RWPE2 (cell line): ENCODE data around the gene ELF5.
A peak's percentile ranks its signal among the peaks of the same experiment; 100 is the strongest.

Source experiments
- ATAC-seq: fragments of 200-7000 bp; cut with Tn5 transposase; 3 replicates; pipeline ENCODE4 v1.9.1; 2021; ENCODE audit warnings: low read depth
- DNase-seq: peaks from one replicate; pipeline ENCODE4 v3.0.0-alpha.2; 2020; ENCODE audit warnings: low spot score
- H3K27ac ChIP-seq: fragments of 450-650 bp; 2 replicates; pipeline ENCODE4 v1.5.1; 2017; ENCODE audit warnings: mild to moderate bottlenecking; ENCODE audit not compliant: poor library complexity, severe bottlenecking
- H3K27me3 ChIP-seq: fragments of 250-450 bp; sonication (Bioruptor Pico); 2 replicates; pipeline ENCODE4 v1.5.1; 2021; ENCODE audit warnings: mild to moderate bottlenecking, moderate library complexity; ENCODE audit not compliant: insufficient read depth, poor library complexity, severe bottlenecking
- H3K36me3 ChIP-seq: fragments of 250-450 bp; sonication (Bioruptor Pico); 2 replicates; pipeline ENCODE4 v1.5.1; 2020; ENCODE audit warnings: low read depth, mild to moderate bottlenecking, moderate library complexity
- H3K4me1 ChIP-seq: fragments of 250-450 bp; sonication (Bioruptor Pico); 2 replicates; pipeline ENCODE4 v1.5.1; 2021; ENCODE audit warnings: mild to moderate bottlenecking, moderate library complexity; ENCODE audit not compliant: insufficient read depth, poor library complexity, severe bottlenecking
- H3K4me3 ChIP-seq: fragments of 250-450 bp; sonication (Bioruptor Pico); 2 replicates; pipeline ENCODE4 v1.5.1; 2021; ENCODE audit warnings: mild to moderate bottlenecking, moderate library complexity; ENCODE audit not compliant: severe bottlenecking
- H3K9me3 ChIP-seq: fragments of 250-450 bp; sonication (Bioruptor Pico); 2 replicates; pipeline ENCODE4 v1.5.1; 2021; ENCODE audit warnings: mild to moderate bottlenecking, moderate library complexity; ENCODE audit not compliant: severe bottlenecking
- TF ChIP-seq, protein P1 (sequence below): fragments of 450-650 bp; IDR thresholded peaks from one replicate; pipeline ENCODE4 v1.5.1; 2017; ENCODE audit warnings: mild to moderate bottlenecking, moderate library complexity; ENCODE audit not compliant: poor library complexity, severe bottlenecking

ELF5 gene

GRCh38 chr11:34483106-34483874 is 30.3 kb downstream of the ELF5 start:
- TF ChIP-seq, protein P1, sequence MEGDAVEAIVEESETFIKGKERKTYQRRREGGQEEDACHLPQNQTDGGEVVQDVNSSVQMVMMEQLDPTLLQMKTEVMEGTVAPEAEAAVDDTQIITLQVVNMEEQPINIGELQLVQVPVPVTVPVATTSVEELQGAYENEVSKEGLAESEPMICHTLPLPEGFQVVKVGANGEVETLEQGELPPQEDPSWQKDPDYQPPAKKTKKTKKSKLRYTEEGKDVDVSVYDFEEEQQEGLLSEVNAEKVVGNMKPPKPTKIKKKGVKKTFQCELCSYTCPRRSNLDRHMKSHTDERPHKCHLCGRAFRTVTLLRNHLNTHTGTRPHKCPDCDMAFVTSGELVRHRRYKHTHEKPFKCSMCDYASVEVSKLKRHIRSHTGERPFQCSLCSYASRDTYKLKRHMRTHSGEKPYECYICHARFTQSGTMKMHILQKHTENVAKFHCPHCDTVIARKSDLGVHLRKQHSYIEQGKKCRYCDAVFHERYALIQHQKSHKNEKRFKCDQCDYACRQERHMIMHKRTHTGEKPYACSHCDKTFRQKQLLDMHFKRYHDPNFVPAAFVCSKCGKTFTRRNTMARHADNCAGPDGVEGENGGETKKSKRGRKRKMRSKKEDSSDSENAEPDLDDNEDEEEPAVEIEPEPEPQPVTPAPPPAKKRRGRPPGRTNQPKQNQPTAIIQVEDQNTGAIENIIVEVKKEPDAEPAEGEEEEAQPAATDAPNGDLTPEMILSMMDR, result no peak
- Histone ChIP-seq H3K36me3 (no peaks in the 10 kb centered on the region), H3K27me3 (no peaks in the 10 kb centered on the region), H3K27ac (no peak overlapping the region), H3K9me3 (no peaks in the 10 kb centered on the region), H3K4me3 (no peak overlapping the region), H3K4me1 (peaks cover 6% of the 10 kb centered on the region)
- ATAC-seq (no peak), DNase-seq (no peak)

DNA sequence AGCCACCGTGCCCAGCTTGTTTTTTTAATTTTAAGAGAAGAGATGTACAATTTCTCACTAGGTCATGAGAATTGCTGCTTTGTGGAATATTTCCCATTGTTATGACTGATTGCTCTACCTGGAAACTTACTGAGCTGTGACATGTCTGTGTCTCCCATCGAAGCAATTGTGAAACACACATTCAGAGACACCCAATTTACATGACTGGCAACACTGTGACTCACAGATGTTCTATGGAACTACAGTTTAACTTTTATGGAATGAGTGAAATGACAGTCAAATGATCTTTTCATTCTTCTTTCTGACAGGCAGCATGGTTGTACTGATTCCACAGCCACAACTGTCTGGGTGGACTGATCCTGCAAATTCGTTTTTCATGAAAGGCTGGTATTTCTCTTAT is 32.3 kb downstream of the ELF5 start:
- ATAC-seq (0 out of 3 replicates have a peak, but pooled peaks have one; percentile 25), DNase-seq (no peak)
- Histone ChIP-seq H3K27me3 (no peaks in the 10 kb centered on the region), H3K27ac (no peak overlapping the region), H3K4me1 (peaks cover 6% of the 10 kb centered on the region), H3K4me3 (no peak overlapping the region), H3K36me3 (no peaks in the 10 kb centered on the region), H3K9me3 (no peaks in the 10 kb centered on the region)
- TF ChIP-seq, protein P1, result no peak

GRCh38 chr11:34480314-34480713 is 33.3 kb downstream of the ELF5 start:
- no peak for DNase-seq
- TF ChIP-seq, protein P1, result no peak
- no peak overlapping the region for H3K27ac ChIP-seq
- H3K36me3 ChIP-seq, result no peaks in the 10 kb centered on the region
- H3K4me3 ChIP-seq, result no peak overlapping the region
- H3K27me3 ChIP-seq, result no peaks in the 10 kb centered on the region
- no peaks in the 10 kb centered on the region for H3K9me3 ChIP-seq
- peak; percentile 52; the same call in 2 of the 3 replicates for ATAC-seq
- H3K4me1 ChIP-seq, result peaks cover 6% of the 10 kb centered on the region

- peaks cover 6% of the 10 kb centered on the region for H3K4me1 ChIP-seq
- no peaks in the 10 kb centered on the region for H3K36me3 ChIP-seq
- H3K27ac ChIP-seq, result no peak overlapping the region
- no peak overlapping the region for H3K4me3 ChIP-seq
- H3K27me3 ChIP-seq, result no peaks in the 10 kb centered on the region
- TF ChIP-seq, protein P1, result no peak
- DNase-seq, result no peak
- no peak for ATAC-seq
- no peaks in the 10 kb centered on the region for H3K9me3 ChIP-seq
These were observed 34.5 kb downstream of the ELF5 start for GRCh38 chr11:34478845-34479663.
